ENCODE data around the gene TM6SF1. TPM values are rescaled to one million over a fixed set of nuclear protein-coding genes. Genes with fewer than 3 reads are reported as not detected.

Gene TM6SF1
- total and polyA plus RNA-seq, 4 donors = 0.65 to 2.1 (median 1.3) TPM

GRCh38 chr15:83164111-83164770, 56.8 kb downstream of the TM6SF1 start:
- H3K36me3 ChIP-seq (ENCODE audit: control insufficient read depth in 4 of 4, insufficient read depth in 3 of 4, low read depth in 1 of 4, low read length in 3 of 4) = no peaks in the 10 kb centered on the region
- H3K4me3 ChIP-seq (ENCODE audit: low read depth in 1 of 3, low read length in 3 of 3) = no peak overlapping the region
- no peak overlapping the region for H3K9ac ChIP-seq (ENCODE audit: low read depth in 1 of 2, low read length in 2 of 2)
- H3K4me1 ChIP-seq (ENCODE audit: control insufficient read depth in 4 of 4, insufficient read depth in 4 of 4, low read length in 3 of 4) = no peaks in the 10 kb centered on the region
- WGBS = 81% methylated on average over 1 of the region's 1 CpG
- peaks cover 0 to 3% (median 0%) of the 10 kb centered on the region in 4 donors for H3K27me3 ChIP-seq (ENCODE audit: control insufficient read depth in 4 of 4, insufficient read depth in 4 of 4, low read length in 3 of 4)
- no peak overlapping the region for H3K27ac ChIP-seq (ENCODE audit: low read depth in 1 of 2, low read length in 2 of 2)
- peaks cover 0 to 9% (median 4%) of the 10 kb centered on the region in 4 donors for H3K9me3 ChIP-seq (ENCODE audit: control insufficient read depth in 4 of 4, low read length in 3 of 4)
- DNase-seq (ENCODE audit: low spot score) = no peak
- TF ChIP-seq GABPA (IDR thresholded peaks at IDR 0.05 in 1 of 2, conservative IDR thresholded peaks at IDR 0.05 in 1 of 2) = no peak
- TF ChIP-seq HNF4A (conservative IDR thresholded peaks at IDR 0.05) = no peak

GRCh38 chr15:83164771-83165404, 57.4 kb downstream of the TM6SF1 start:
- H3K4me3 ChIP-seq (ENCODE audit: low read depth in 1 of 3, low read length in 3 of 3) = no peak overlapping the region
- TF ChIP-seq GABPA (IDR thresholded peaks at IDR 0.05 in 1 of 2, conservative IDR thresholded peaks at IDR 0.05 in 1 of 2) = no peak
- no peak for TF ChIP-seq TAF1 (conservative IDR thresholded peaks at IDR 0.05)
- no peak for TF ChIP-seq RXRA (IDR thresholded peaks at IDR 0.05)
- TF ChIP-seq EGR1 (IDR thresholded peaks at IDR 0.05; ENCODE audit: low read depth in 2 of 2) = no peak
- TF ChIP-seq ZBTB33 (IDR thresholded peaks at IDR 0.05) = no peak
- TF ChIP-seq HNF4A (conservative IDR thresholded peaks at IDR 0.05) = no peak
- TF ChIP-seq YY1 (IDR thresholded peaks at IDR 0.05) = no peak
- no peak for TF ChIP-seq FOXA2 (IDR thresholded peaks at IDR 0.05)
- TF ChIP-seq FOXA1 (IDR thresholded peaks at IDR 0.05) = no peak
- no peak for TF ChIP-seq NR2F2 (IDR thresholded peaks at IDR 0.05)
- TF ChIP-seq RAD21 (IDR thresholded peaks at IDR 0.05) = no peak
- TF ChIP-seq ATF3 (IDR thresholded peaks at IDR 0.05) = no peak
- TF ChIP-seq JUND (IDR thresholded peaks at IDR 0.05) = no peak
- no peak for TF ChIP-seq REST (IDR thresholded peaks at IDR 0.05)
- TF ChIP-seq MAX (IDR thresholded peaks at IDR 0.05) = no peak
- TF ChIP-seq SP1 (IDR thresholded peaks at IDR 0.05) = no peak
- no peak for TF ChIP-seq CTCF (IDR thresholded peaks at IDR 0.05; ENCODE audit: low read depth, low read length, missing input control)
- no peak for TF ChIP-seq HNF4G (IDR thresholded peaks at IDR 0.05)
- no peak overlapping the region for H3K27ac ChIP-seq (ENCODE audit: low read depth in 1 of 2, low read length in 2 of 2)
- 76% methylated on average over 4 of the region's 4 CpGs for WGBS
- H3K27me3 ChIP-seq (ENCODE audit: control insufficient read depth in 4 of 4, insufficient read depth in 4 of 4, low read length in 3 of 4) = peaks cover 0 to 3% (median 0%) of the 10 kb centered on the region in 4 donors
- H3K4me1 ChIP-seq (ENCODE audit: control insufficient read depth in 4 of 4, insufficient read depth in 4 of 4, low read length in 3 of 4) = no peaks in the 10 kb centered on the region
- no peak for DNase-seq (ENCODE audit: low spot score)
- no peaks in the 10 kb centered on the region for H3K36me3 ChIP-seq (ENCODE audit: control insufficient read depth in 4 of 4, insufficient read depth in 3 of 4, low read depth in 1 of 4, low read length in 3 of 4)
- H3K9me3 ChIP-seq (ENCODE audit: control insufficient read depth in 4 of 4, low read length in 3 of 4) = peaks cover 0 to 9% (median 4%) of the 10 kb centered on the region in 4 donors
- H3K9ac ChIP-seq (ENCODE audit: low read depth in 1 of 2, low read length in 2 of 2) = no peak overlapping the region
